GM21381 (cell line): ENCODE data around the gene SEMA6C.
A peak's percentile ranks its signal among the peaks of the same experiment; 100 is the strongest.

Experiments
- ATAC-seq: cut with Tn5 transposase; IDR thresholded peaks from one replicate; pipeline ENCODE4 v1.9.1; 2021; ENCODE audit warnings: mild to moderate bottlenecking, moderate library complexity; ENCODE audit not compliant: unreplicated experiment

SEMA6C gene

DNA sequence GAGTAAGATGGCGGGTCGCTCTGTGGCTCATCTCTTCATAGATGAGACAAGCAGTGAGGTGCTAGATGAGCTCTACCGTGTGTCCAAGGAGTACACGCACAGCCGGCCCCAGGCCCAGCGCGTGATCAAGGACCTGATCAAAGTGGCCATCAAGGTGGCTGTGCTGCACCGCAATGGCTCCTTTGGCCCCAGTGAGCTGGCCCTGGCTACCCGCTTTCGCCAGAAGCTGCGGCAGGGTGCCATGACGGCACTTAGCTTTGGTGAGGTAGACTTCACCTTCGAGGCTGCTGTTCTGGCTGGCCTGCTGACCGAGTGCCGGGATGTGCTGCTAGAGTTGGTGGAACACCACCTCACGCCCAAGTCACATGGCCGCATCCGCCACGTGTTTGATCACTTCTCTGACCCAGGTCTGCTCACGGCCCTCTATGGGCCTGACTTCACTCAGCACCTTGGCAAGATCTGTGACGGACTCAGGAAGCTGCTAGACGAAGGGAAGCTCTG, 12.4 kb upstream of the SEMA6C start:
- no peak for ATAC-seq

DNA sequence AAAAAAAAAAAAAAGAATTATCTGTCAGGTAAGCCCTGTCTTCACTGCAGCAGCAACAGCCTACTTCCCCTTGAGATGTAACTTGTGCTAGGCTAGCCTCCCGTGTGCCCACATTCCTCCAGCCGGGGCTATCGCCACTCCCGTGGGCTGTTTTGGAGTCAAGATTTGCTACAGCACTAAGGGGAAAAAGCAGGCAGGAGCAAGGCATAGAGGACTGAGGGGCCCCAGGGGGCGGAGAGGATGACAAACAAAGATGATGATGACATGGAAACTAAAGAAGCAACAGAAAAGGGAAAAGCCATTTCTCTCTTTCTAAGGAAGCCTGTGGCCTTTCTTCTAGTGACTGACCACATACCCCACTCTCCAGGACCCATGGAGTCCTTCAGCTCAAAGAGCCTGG, 11.9 kb upstream of the SEMA6C start:
- no peak for ATAC-seq

DNA sequence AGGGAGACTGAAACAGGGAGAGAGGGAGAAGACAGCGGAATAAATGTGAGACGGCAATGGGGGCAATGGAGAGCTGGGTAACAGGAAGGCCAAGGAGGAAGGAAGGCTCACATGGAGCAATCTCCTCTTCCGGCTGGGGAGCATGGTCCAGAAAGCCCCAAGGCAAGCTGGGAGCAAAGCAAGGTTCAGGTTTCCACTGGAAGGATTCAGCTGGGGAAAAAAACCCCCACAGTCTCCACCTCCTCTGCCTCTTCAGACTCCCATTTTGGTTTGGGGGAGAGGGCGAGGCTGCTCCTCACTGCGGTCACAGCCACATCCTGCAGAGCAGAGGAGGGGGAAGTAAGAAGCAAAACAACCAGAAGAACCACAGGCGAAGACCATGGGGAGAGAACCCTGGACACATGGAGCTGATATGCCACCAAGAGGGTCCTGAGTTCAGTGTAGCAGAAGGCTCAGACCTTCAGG, 10.7 kb upstream of the SEMA6C start:
- ATAC-seq = no peak

DNA sequence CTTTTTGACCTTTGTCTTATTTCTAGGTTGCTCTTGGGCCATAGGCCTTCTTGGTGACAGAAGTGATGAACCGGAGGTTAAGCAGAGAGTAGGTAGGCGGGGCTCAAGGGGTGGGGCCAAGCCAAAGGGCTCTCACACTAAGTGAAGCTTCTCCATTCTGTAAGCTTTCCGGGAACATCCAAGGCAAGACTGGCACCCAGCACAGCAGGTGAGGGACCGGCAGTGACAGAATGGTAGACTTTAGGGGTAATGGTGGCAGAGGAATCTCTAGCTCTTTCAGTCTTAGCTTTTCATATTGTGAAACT, 10.0 kb upstream of the SEMA6C start, which contains the start of gene TNFAIP8L2:
TNFAIP8L2 (plus strand) TSS at position 135 of the 305 bp plus-strand sequence. CDS start 2,049 bp downstream, outside the sequence.
- peak; percentile 57 for ATAC-seq

DNA sequence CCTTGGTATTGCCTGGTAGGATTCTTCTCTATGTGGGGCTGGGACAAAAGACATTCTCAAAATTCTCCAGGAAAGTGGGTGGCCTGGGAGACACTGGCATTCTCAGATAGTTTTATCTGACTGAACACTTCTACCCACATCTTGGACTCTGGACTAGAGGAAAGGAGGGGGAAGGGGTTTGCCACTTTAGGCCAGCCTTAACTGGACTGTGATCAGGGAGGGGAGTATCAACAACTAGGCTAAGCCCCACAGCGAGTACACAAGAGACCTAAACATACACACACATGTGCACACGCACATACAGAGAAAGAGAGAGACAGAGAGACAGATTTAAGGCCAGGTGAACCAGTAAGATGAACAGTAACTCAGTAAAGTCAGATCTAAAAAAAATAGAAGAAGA, 1.2 kb upstream of the SEMA6C start:
- no peak for ATAC-seq

DNA sequence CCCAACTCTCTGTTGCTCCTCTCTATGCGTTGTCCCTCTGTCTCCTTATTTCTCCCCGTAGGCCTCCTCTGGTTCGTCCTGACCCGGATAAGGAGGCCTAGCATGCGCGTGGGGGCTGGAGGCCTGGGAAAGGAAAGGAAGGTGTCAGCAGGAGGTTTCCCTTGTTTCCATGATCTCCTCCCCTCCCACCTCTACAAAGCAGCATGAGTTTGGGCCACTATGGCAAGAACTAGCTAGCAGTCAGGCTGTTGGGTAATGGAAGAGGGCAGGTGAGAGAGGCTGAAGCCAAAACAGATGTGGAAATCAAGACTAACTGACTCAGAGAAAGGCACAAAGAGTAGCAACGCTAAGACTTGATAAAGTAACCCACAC, 687 bp upstream of the SEMA6C start:
- ATAC-seq = no peak

DNA sequence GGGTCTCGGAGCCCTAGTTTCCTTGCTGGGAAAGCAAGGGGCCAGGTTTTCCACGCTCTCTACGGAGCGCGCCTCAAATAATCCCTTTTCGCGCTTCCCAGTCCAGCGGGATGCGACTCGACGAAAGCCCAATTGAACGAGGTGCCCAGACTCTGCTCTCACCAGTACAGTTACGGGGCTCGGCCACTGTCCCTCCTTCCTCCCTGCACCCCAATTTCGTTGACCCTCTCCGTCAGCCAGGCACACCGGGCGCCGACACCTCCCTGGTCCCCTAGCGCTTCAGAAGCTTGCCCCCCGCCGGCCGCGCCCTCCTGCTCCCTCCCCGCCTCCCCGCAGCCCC, 389 bp downstream of the SEMA6C start:
- ATAC-seq = no peak

DNA sequence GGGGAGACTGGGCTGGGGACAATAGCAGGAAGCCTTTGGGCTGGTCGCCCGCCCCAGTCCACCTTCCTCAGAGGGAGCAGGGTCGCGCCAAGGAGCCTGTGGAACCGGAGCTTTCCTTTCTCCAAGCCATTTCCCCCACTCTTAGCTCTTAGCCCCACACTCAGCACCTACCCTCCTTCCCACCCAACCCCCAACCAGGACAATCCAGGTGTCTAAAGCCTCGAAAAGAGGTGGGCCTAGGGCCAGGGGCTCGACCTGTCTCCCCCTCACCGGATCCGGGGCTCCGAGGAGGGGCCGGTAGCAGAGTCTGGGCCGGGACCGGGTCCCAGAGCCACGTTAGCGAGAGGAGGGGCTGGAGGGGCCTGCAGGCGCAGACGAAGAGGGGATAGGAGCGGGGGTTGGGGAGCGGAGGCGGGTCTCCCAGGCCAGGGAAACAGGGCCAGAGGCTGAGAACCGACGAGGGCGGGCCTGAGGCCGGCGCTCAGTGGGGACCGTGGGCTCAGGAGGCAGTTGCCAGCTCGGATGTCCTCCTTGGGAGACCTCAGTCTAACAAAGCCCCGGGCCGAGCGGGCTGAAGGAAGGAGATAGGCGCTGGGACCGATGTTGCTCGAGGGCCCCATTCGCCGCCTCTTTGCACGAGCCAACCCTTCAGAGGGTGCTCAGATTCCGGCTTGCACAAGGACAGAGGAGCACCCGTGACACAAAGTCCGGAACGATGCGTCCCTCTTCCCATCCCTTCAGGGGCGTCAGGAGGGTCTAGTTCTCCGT, 943 bp downstream of the SEMA6C start:
- ATAC-seq = no peak

DNA sequence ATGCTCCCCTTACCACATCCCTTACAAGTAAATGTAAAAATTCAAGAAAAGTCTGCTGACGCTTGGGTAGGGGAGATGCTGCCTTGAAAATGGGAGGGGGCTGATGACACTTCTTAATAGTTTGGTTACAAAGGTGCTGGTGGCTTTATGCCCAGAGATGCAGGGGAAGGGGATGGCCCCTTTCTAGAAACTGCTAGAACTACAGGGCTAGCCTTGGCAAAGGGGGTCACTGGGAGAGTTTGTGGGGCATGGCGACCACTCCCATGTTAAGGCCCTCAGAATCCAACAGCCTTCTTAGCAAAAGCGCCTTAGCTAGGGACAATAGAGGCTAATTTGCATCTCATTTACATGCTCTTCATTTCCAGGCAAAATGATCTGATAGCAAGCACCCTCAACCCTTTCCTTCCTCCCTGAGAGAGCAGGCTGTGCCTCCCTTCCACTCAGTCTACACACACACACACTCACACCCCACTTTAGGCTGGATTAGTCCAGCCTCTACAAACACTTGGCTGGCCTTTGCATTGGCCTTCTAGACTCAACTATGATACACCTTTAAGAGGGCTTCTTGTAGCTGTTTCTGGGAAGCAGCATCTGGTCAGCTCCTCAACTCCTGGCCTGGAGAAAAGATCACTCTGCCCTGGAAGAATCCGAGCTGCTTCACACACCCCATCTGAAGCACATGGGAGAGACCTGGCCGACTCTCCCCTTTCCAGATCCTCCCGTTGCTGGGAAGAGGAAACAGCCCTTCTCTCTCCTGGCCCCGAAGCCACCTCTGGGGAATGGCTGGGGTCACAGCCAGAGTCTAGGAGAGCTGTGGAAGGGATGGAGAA, 1.7 kb downstream of the SEMA6C start:
- no peak for ATAC-seq

DNA sequence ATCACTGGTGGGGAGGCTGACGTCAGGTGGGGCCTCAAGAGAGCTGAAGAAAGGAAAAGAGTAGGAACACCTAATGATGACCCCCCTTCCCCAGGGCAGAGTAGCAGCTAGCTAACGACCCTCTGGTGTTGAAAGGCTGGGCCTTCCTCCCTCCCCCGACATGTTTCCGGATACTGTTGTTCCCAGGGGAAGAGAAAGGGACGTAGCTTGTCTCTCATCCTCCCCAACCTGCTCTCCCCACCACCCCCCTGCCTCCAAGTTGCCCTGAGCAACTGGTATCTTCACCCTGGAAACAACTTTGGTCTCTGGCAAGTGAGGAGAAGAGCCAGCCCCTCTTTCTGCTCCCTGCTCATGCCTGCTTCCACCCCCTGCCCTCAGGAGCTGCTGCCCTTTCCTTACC, 2.4 kb downstream of the SEMA6C start:
- no peak for ATAC-seq

DNA sequence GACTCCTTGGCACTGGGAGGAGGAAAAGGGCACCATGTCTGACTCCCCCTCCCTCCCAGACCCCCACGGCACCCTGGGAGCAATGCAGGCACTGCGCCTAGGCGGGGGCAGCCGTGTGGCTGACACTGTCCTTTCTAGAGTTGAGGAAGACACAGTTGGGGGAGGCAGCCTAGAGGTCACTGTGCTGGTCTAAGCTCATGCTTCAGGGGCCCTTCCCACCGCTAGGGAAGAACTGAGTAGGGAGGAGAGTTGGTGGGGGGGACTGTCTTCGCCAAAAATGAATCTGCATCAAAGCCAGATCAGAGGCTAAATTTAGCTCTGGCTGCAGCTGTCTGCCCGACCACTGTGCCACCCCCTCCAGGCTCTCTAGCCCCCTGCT, 3.4 kb downstream of the SEMA6C start:
- no peak for ATAC-seq

DNA sequence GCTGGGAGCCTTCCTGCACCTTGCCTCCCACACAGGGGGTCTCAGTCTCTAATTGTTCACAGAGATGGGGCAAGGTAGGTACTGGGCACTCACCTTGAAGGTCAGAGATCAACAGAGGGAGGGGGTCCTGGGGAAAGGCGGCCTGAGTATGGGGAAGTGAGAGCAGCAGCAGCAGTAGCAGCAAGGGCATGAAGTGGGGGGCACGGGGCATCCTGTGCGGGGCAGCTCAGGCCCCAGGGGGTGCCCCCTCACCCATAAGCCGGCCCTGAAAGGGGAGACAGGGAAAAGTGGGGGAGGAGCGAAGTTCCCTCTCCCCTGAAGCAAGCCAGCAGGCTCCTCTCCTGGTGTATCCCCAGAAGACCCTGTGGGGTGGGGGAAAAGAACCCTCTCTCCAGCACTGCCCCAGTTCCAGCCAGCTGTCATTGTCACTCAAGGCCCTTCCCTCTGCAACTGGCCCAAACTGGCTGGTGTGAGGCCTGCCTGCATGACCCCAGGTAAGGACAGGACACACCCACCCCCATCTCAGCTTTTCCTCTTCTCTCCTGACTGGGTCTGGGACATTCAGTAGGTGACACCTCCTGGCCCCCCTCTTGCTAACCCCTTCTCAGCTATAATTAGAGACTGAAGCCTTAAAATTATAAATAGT, 3.9 kb downstream of the SEMA6C start:
- ATAC-seq = no peak

DNA sequence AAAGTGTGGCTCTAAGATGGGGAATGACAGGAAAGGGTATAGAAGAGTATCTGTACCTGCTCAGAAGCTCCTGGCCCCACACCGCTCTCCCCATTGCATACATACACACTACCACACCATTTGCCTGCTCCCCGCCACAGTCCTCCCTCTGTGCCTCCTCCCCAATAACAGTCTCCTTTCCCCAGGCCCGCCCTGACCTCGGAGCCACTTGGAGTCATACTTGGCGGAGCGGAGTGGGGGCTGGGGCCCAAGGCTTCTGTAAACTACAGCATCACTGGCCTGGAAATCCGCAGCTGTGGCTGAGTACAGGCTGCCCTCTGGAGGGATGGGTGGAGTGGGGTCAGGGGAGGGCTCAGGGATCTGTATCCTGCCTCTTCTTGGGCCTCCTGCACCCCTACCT, 8.6 kb downstream of the SEMA6C start:
- no peak for ATAC-seq

DNA sequence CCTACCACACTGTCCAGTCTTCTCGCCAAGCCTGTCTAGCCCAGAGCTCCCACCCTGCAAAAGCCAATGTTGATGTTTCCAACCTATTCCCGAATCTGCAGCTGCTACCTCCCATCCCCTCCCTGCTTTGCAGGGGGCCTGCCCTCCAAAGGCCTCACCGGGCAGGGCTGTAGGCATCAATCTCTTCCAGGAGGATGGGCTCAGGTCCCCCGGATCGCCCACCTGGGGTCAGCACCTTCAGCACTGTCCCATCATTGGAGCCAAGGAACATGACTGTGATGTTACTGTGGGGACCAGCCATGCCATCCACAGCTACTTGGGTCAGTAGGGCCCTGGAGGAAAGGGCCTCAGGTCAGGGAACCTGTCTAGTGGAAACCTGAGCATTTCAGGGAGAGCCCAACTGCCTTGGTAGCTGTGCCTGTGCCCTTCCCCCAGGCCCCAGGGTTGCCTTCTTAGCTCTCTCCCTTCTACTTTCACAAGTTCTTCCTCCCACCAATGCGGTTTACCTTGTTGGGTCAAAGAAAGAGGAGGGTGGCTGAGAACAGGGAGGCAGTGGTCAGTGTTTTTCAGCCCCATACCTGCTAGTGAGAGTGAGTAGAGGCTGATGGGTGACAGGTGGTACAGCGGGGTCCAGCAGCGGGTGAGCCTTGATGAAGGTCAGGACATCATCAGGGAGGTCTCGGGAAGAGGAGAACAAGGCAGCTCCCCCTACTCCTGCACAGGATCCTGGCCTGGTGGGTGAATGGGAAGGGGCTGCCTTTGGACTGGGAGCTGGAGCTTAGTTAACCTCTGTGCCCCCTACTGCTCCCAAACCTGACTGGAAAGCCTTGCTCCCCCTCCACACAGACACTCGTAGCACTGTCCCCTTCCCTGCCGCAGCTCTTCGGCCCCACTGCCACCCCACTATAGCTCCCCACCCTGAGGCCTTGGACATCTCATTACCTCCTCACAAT, 10.7 kb downstream of the SEMA6C start:
- ATAC-seq = no peak

DNA sequence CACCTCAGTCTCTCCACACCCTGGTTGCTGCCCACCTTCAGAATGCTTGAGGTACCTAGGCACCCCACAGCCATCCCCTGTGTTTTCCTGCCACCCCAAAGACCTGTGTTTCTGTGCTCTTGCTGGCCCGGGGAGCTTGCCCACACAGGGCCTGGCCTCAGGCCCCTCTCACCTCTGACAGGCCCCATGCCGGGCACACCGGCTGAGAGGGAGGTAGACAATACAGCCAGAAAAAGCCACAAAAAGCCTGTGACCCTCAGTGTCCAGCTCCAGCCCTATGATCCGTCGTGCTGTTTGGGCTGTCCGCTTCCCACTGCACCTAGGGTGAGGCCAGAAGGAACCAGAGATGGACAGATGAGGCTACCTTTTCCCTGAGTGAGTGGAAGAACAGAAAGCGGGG, 11.4 kb downstream of the SEMA6C start:
- no peak for ATAC-seq

DNA sequence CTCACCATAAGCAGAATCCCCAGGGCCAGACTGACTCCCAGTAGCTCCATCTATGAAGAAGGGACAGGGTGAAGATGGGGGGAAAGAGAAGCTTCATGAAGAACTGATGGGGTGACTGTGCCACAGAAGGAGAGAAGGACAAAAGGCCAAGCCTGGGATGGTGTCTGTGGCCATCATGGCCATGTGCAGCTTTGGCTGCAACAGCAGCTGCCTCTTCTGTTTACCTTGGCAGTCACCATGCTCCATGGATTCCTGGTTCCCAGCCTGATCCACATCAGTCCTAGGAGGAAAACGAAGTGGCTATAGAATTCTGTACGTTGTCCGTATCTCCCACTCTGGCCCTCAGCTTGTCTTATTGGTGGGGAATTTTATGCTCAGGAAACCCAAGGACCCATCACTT, 12.0 kb downstream of the SEMA6C start:
- no peak for ATAC-seq

DNA sequence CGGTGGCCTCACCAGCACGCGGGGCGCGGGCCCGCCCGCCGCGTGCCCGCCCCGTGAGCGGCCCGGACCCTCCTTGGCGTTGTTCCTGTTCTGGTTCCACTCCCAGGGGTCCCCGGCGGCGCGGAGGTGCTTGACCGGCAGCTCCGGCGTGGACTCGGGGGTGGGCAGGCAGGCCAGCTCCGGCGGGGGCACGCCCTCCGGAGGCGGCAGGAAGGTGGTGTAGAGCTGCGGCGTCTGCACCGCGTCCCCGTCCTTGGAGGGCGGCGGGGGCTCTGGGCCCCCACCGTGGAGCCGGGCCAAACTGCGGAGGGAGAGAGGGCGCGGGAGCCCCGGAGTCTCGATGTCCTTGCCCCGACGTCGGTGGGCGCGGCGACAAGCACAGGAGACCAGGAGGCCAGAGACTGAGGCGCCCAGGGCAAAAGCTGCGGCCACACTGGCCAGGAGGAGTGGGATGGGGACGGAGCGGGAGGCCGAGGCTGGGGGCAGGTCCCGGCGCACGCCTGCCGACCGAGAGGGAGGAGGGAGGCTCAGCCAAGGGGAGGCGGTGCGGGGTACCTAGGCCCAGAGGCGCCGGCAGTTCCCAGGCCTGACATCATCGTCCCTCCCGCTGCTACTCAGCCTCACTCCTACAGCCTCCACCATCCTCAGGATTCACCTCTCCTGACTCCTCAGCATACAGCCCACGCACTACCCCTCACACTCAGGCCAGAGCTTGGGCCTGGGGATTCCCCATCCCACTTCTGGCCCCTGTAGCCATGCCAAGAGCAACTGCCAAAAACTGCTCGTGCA, 13.2 kb downstream of the SEMA6C start:
- no peak for ATAC-seq

DNA sequence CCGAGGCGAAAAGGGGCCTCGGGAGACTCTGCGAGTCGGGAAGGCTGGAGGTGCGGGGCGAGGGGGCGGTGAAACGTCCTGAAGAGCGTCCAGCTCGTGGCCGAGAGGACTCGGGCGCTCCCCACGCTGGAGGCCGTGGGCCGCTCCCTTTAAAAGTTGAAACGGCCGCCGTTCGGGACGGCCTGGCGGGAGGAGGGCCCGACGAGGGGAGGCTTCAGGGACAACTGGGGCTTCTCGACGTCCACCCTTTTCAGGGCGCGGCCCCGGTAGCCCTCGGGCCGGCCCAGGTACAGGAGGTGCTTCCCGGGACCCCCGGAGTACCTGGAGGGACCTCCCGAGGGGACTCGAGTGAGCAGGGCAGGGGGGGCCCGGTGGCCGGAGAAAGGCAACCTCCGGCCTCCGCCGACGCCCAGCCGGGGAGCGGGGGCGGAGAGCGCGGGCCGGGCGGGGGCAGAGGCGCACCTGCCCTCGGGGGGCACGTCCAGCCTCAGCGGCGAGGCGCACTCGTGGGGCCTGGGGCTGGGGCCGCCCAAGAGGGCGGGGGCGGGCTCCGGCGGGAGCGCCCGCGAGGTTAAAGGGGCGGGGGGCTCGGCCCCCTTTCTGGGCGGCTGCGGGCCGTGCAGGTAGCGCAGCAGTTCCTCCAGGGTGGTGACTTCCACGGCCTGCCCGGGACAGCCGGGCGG, 14.0 kb downstream of the SEMA6C start:
- ATAC-seq = no peak

DNA sequence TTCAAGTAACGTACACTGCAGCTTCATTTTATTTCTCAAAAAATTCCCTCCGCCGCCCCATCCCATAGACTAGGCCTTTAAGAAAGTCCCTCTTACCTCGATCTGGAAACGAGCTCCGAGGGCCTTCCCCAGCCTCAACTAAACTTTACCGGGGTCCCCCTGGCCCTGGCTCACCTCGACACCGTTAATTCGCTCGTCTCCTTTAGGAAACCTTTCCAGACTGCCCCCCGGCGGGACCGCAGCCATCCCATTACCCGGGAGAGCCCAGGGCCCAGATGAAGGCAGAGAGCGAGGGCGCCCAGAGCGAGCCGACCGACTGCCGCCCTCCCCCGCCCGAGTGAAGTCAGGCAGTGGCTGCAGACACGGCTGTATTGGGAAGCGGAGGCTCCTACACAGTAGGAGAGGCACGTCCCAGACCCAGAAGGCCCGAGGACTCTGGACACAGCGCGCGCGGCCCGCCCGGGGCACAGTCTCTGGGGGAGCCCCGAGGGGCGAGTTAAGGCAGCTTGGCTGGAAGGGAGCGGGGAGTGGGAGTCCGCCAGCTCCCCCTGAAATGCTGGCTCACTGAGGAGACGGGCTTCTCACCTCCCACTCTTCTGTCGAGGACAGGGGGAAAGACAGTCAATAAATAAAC, 14.6 kb downstream of the SEMA6C start:
- no peak for ATAC-seq
